HCT116 (cell line): ENCODE measurements around the gene GRXCR1.

ENCODE experiments used
- CBX3 ChIP-seq: IDR thresholded peaks from 2 replicates; pipeline ENCODE4 v1.6.1; 2012; ENCODE audit warnings: low read depth
- CTCF ChIP-seq, 3 experiments: fragments of 200-600 bp in 1 of 3; sonication (generic) in 1 of 3; IDR thresholded peaks in 2 of 3; conservative IDR thresholded peaks in 1 of 3; 2 replicates each; pipeline ENCODE4 v1.5.1; 2012 to 2017; ENCODE audit warnings: low read depth in 2 of 3, low read length in 2 of 3, antibody characterized with exemption in 1 of 3, borderline replicate concordance in 1 of 3, control low read depth in 1 of 3, mild to moderate bottlenecking in 1 of 3, mixed read lengths in 1 of 3, mixed run types in 1 of 3, moderate library complexity in 1 of 3; ENCODE audit not compliant: insufficient read depth in 1 of 3
- EZH2 ChIP-seq: fragments of 200-600 bp; sonication (generic); IDR thresholded peaks from 2 replicates; pipeline ENCODE4 v1.6.1; 2017; ENCODE audit warnings: antibody characterized with exemption, mixed run types
- MAX ChIP-seq: IDR thresholded peaks from 2 replicates; pipeline ENCODE4 v1.6.1; 2012

DNA sequence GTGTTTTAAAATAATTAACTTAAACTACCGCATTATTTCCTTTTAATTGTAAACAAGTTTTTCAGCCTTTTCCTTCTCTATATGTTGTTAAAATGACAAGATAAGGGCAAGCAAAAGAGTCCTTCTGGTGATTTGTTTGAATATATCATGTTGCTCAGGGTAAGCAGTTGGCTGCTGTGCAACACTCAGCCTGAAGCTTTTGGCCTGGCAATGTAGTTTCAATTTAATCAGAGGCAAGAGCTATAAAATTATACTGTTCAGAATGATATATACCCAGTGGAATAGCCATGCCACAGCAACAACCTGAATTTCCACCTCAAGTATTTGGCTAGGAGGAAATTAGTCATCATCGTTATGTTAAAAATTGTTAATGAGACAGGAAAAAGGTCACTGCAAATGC lies 53.4 kb downstream of the GRXCR1 start:
- TF ChIP-seq CTCF (IDR thresholded peaks at IDR 0.05 in 2 of 3, conservative IDR thresholded peaks at IDR 0.05 in 1 of 3; ENCODE audit: borderline replicate concordance in 1 of 3, insufficient read depth in 1 of 3, low read depth in 2 of 3, low read length in 2 of 3) (no peak), MAX (no peak), EZH2 (no peak), CBX3 (no peak)
